ENCODE measurements around the gene FCF1. TPM values are rescaled to one million over a fixed set of nuclear protein-coding genes. Genes with fewer than 3 reads are reported as not detected.

FCF1 gene
- total and polyA plus RNA-seq, 9 of the 15 experiments (the other 6 are each of a cell fraction or from before 2014, with no cell fraction given): 6.8 to 91.9 (median 40.0) TPM

DNA sequence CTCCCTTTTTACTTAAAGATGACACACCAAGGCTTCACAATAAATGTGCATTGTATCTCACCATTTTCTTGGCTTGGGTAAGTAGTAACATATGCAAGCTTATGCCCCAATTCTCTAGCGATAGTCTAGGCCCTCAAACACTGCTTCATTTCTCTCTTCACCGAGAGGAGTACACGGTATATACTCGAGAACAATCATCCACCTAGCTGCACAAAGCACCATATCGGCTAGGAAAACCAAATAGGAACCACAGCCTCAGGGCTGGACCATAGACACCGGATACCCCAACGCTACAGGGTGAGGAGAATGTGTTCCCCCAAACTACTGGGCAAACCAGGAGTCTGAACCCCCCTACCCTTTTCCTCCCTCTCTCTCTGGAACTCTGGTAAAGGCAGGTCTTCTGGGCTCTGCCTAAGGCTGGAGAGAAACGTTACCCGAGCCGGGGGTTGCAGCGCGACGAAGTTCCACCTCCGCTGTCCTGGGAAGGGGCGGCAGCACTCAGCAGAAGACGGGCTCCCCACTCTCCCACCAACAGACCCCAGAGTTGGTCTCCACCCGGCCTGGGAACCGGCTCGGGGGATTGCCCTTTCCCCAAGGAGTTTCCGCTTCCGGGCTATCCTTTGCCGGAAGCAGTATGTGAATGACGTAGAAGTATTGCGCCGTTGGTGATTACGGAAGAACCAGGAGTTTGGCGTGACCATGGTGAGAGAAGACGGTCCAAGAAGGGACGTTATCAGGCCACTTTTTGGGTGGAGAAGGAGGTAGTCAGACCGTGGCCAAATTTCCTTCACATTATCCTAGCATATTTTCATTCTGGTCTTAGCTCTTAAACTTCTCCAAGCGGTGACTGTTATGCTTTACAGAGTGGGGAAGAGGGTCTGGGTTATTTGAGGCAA lies at the start of gene FCF1, which contains the start of gene AREL1 (continued):
- TF ChIP-seq, protein P1, sequence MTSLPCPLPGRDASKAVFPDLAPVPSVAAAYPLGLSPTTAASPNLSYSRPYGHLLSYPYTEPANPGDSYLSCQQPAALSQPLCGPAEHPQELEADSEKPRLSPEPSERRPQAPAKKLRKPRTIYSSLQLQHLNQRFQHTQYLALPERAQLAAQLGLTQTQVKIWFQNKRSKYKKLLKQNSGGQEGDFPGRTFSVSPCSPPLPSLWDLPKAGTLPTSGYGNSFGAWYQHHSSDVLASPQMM (CRISPR knock-in tag; IDR thresholded peaks at IDR 0.05): no peak
- TF ChIP-seq TEAD2 (tag; IDR thresholded peaks at IDR 0.05) (no peak), SRSF7 (optimal IDR thresholded peaks at IDR 0.05; ENCODE audit: low read depth, low read length) (no peak), TGIF2 (CRISPR knock-in tag; IDR thresholded peaks at IDR 0.05) (no peak), MXI1 (IDR thresholded peaks at IDR 0.05; ENCODE audit: low read depth, low read length) (peak; percentile 46; the same call in 1 of the 2 replicates), TOE1 (IDR thresholded peaks at IDR 0.05; ENCODE audit: borderline replicate concordance) (no peak), TOE1 (CRISPR knock-in tag; IDR thresholded peaks at IDR 0.05; ENCODE audit: borderline replicate concordance, low read depth) (no peak), PRPF4 (IDR thresholded peaks at IDR 0.05; ENCODE audit: insufficient read depth, low read depth, low read length, poor library complexity, severe bottlenecking) (no peak), KLF16 (IDR thresholded peaks at IDR 0.05) (no peak)
- TF ChIP-seq, protein P2, sequence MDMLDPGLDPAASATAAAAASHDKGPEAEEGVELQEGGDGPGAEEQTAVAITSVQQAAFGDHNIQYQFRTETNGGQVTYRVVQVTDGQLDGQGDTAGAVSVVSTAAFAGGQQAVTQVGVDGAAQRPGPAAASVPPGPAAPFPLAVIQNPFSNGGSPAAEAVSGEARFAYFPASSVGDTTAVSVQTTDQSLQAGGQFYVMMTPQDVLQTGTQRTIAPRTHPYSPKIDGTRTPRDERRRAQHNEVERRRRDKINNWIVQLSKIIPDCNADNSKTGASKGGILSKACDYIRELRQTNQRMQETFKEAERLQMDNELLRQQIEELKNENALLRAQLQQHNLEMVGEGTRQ (CRISPR knock-in tag; IDR thresholded peaks at IDR 0.05): no peak
- TF ChIP-seq, protein P3, sequence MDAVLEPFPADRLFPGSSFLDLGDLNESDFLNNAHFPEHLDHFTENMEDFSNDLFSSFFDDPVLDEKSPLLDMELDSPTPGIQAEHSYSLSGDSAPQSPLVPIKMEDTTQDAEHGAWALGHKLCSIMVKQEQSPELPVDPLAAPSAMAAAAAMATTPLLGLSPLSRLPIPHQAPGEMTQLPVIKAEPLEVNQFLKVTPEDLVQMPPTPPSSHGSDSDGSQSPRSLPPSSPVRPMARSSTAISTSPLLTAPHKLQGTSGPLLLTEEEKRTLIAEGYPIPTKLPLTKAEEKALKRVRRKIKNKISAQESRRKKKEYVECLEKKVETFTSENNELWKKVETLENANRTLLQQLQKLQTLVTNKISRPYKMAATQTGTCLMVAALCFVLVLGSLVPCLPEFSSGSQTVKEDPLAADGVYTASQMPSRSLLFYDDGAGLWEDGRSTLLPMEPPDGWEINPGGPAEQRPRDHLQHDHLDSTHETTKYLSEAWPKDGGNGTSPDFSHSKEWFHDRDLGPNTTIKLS (IDR thresholded peaks at IDR 0.05; ENCODE audit: borderline replicate concordance, low read depth): peak; percentile 36; the same call in 1 of the 2 replicates
- TF ChIP-seq, protein P4, sequence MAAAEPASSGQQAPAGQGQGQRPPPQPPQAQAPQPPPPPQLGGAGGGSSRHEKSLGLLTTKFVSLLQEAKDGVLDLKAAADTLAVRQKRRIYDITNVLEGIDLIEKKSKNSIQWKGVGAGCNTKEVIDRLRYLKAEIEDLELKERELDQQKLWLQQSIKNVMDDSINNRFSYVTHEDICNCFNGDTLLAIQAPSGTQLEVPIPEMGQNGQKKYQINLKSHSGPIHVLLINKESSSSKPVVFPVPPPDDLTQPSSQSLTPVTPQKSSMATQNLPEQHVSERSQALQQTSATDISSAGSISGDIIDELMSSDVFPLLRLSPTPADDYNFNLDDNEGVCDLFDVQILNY (CRISPR knock-in tag; IDR thresholded peaks at IDR 0.05): no peak
- TF ChIP-seq, protein P5, sequence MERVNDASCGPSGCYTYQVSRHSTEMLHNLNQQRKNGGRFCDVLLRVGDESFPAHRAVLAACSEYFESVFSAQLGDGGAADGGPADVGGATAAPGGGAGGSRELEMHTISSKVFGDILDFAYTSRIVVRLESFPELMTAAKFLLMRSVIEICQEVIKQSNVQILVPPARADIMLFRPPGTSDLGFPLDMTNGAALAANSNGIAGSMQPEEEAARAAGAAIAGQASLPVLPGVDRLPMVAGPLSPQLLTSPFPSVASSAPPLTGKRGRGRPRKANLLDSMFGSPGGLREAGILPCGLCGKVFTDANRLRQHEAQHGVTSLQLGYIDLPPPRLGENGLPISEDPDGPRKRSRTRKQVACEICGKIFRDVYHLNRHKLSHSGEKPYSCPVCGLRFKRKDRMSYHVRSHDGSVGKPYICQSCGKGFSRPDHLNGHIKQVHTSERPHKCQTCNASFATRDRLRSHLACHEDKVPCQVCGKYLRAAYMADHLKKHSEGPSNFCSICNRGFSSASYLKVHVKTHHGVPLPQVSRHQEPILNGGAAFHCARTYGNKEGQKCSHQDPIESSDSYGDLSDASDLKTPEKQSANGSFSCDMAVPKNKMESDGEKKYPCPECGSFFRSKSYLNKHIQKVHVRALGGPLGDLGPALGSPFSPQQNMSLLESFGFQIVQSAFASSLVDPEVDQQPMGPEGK (CRISPR knock-in tag; IDR thresholded peaks at IDR 0.05; ENCODE audit: borderline replicate concordance): no peak
- TF ChIP-seq, protein P6, sequence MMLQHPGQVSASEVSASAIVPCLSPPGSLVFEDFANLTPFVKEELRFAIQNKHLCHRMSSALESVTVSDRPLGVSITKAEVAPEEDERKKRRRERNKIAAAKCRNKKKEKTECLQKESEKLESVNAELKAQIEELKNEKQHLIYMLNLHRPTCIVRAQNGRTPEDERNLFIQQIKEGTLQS (IDR thresholded peaks at IDR 0.05): no peak
- TF ChIP-seq, protein P6 (CRISPR knock-in tag; conservative IDR thresholded peaks at IDR 0.05): no peak
- TF ChIP-seq, protein P7, sequence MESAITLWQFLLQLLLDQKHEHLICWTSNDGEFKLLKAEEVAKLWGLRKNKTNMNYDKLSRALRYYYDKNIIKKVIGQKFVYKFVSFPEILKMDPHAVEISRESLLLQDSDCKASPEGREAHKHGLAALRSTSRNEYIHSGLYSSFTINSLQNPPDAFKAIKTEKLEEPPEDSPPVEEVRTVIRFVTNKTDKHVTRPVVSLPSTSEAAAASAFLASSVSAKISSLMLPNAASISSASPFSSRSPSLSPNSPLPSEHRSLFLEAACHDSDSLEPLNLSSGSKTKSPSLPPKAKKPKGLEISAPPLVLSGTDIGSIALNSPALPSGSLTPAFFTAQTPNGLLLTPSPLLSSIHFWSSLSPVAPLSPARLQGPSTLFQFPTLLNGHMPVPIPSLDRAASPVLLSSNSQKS (CRISPR knock-in tag; IDR thresholded peaks at IDR 0.05): no peak
